Measurements from ENCODE around the gene H3-3A. TPM values are rescaled to one million over a fixed set of nuclear protein-coding genes. Genes with fewer than 3 reads are reported as not detected.

Gene H3-3A
- total and polyA plus RNA-seq, 4 donors = 76.6 to 338 (median 189) TPM

- Histone ChIP-seq H3K9ac (ENCODE audit: low read depth in 1 of 2, low read length in 2 of 2) (no peak overlapping the region), H3K4me3 (ENCODE audit: low read depth in 1 of 3, low read length in 3 of 3) (no peak overlapping the region), H3K4me1 (ENCODE audit: control insufficient read depth in 4 of 4, insufficient read depth in 4 of 4, low read length in 3 of 4) (peaks cover 0 to 11% (median 5%) of the 10 kb centered on the region in 4 donors), H3K36me3 (ENCODE audit: control insufficient read depth in 4 of 4, insufficient read depth in 3 of 4, low read depth in 1 of 4, low read length in 3 of 4) (no peaks in the 10 kb centered on the region), H3K27ac (ENCODE audit: low read depth in 1 of 2, low read length in 2 of 2) (no peak overlapping the region), H3K9me3 (ENCODE audit: control insufficient read depth in 4 of 4, low read length in 3 of 4) (no peaks in the 10 kb centered on the region), H3K27me3 (ENCODE audit: control insufficient read depth in 4 of 4, insufficient read depth in 4 of 4, low read length in 3 of 4) (no peaks in the 10 kb centered on the region)
- 97% methylated on average over 3 of the region's 3 CpGs for WGBS
- TF ChIP-seq RXRA (IDR thresholded peaks at IDR 0.05) (no peak), TAF1 (conservative IDR thresholded peaks at IDR 0.05) (no peak)
- no peak for DNase-seq (ENCODE audit: low spot score)
These were observed 36.6 kb downstream of the H3-3A start for GRCh38 chr1:226098870-226099835.

- Histone ChIP-seq H3K27me3 (ENCODE audit: control insufficient read depth in 4 of 4, insufficient read depth in 4 of 4, low read length in 3 of 4) (no peaks in the 10 kb centered on the region), H3K36me3 (ENCODE audit: control insufficient read depth in 4 of 4, insufficient read depth in 3 of 4, low read depth in 1 of 4, low read length in 3 of 4) (no peaks in the 10 kb centered on the region), H3K27ac (ENCODE audit: low read depth in 1 of 2, low read length in 2 of 2) (no peak overlapping the region), H3K4me1 (ENCODE audit: control insufficient read depth in 4 of 4, insufficient read depth in 4 of 4, low read length in 3 of 4) (peaks cover 0 to 11% (median 5%) of the 10 kb centered on the region in 4 donors), H3K9ac (ENCODE audit: low read depth in 1 of 2, low read length in 2 of 2) (peak overlapping the region; percentile 43 to 56), H3K9me3 (ENCODE audit: control insufficient read depth in 4 of 4, low read length in 3 of 4) (no peaks in the 10 kb centered on the region), H3K4me3 (ENCODE audit: low read depth in 1 of 3, low read length in 3 of 3) (peak overlapping the region; percentile 44 to 54 (median 53))
- DNase-seq (ENCODE audit: low spot score) = no peak
- WGBS = 14% methylated on average over 32 of the region's 32 CpGs
- TF ChIP-seq CTCF (IDR thresholded peaks at IDR 0.05; ENCODE audit: low read depth, low read length, missing input control) = peak; percentile 10
- no peak for TF ChIP-seq SP1 (IDR thresholded peaks at IDR 0.05)
These were observed 38.2 kb downstream of the H3-3A start for GRCh38 chr1:226100436-226101391.

GRCh38 chr1:226104671-226105121 is 42.2 kb downstream of the H3-3A start:
- H3K9me3 ChIP-seq (ENCODE audit: control insufficient read depth in 4 of 4, low read length in 3 of 4) = no peaks in the 10 kb centered on the region
- 75% methylated on average over 8 of the region's 8 CpGs for WGBS
- H3K9ac ChIP-seq (ENCODE audit: low read depth in 1 of 2, low read length in 2 of 2) = no peak overlapping the region
- peaks cover 3 to 19% (median 12%) of the 10 kb centered on the region in 4 donors for H3K4me1 ChIP-seq (ENCODE audit: control insufficient read depth in 4 of 4, insufficient read depth in 4 of 4, low read length in 3 of 4)
- no peak overlapping the region for H3K4me3 ChIP-seq (ENCODE audit: low read depth in 1 of 3, low read length in 3 of 3)
- H3K36me3 ChIP-seq (ENCODE audit: control insufficient read depth in 4 of 4, insufficient read depth in 3 of 4, low read depth in 1 of 4, low read length in 3 of 4) = no peaks in the 10 kb centered on the region
- H3K27ac ChIP-seq (ENCODE audit: low read depth in 1 of 2, low read length in 2 of 2) = no peak overlapping the region
- no peak for DNase-seq (ENCODE audit: low spot score)
- H3K27me3 ChIP-seq (ENCODE audit: control insufficient read depth in 4 of 4, insufficient read depth in 4 of 4, low read length in 3 of 4) = no peaks in the 10 kb centered on the region
- TF ChIP-seq HNF4A (conservative IDR thresholded peaks at IDR 0.05) (no peak), CTCF (IDR thresholded peaks at IDR 0.05; ENCODE audit: low read depth, low read length, missing input control) (no peak), GABPA (IDR thresholded peaks at IDR 0.05 in 1 of 2, conservative IDR thresholded peaks at IDR 0.05 in 1 of 2) (no peak), RAD21 (IDR thresholded peaks at IDR 0.05) (no peak), ATF3 (IDR thresholded peaks at IDR 0.05) (no peak), TAF1 (conservative IDR thresholded peaks at IDR 0.05) (no peak), YY1 (IDR thresholded peaks at IDR 0.05) (no peak), ZBTB33 (IDR thresholded peaks at IDR 0.05) (no peak), RXRA (IDR thresholded peaks at IDR 0.05) (no peak), SP1 (IDR thresholded peaks at IDR 0.05) (no peak), REST (IDR thresholded peaks at IDR 0.05) (no peak), EGR1 (IDR thresholded peaks at IDR 0.05; ENCODE audit: low read depth in 2 of 2) (no peak)

Data from liver (tissue), 9 donors.